PC-9 (cell line): ENCODE data around the gene MAGIX.

Source experiments
- EZH2 ChIP-seq: fragments of 200-600 bp; sonication (generic); IDR thresholded peaks from 2 replicates; pipeline ENCODE4 v1.8.0; 2017; ENCODE audit warnings: antibody characterized with exemption, low read depth
- TF ChIP-seq, protein P1 (sequence below): fragments of 200-600 bp; sonication (generic); conservative IDR thresholded peaks from 2 replicates; pipeline ENCODE4 v1.6.1; 2017; ENCODE audit warnings: mixed run types, antibody characterized with exemption, mild to moderate bottlenecking, moderate library complexity

DNA sequence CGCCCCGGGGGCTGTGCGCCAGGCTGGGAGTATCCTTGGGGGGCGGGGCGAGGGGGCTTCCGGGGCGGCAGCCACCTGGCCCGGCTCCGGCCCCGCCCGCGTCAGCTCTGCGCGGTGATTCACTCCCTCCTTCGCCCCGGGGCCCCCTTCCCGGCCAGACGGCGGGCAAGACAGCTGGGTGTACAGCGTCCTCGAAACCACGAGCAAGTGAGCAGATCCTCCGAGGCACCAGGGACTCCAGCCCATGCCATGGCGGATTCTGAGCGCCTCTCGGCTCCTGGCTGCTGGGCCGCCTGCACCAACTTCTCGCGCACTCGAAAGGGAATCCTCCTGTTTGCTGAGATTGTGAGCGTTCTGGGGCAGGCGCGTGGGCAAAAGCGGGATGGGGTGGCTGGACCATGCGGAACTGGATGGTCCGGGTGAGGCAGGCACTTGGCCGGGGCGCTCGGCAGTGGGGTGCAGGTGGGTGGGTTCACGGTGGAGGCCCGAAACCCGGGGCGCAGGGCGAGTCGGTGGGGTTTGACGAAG lies 9.3 kb downstream of the MAGIX start, which contains the start of gene PLP2:
- TF ChIP-seq, protein P1, sequence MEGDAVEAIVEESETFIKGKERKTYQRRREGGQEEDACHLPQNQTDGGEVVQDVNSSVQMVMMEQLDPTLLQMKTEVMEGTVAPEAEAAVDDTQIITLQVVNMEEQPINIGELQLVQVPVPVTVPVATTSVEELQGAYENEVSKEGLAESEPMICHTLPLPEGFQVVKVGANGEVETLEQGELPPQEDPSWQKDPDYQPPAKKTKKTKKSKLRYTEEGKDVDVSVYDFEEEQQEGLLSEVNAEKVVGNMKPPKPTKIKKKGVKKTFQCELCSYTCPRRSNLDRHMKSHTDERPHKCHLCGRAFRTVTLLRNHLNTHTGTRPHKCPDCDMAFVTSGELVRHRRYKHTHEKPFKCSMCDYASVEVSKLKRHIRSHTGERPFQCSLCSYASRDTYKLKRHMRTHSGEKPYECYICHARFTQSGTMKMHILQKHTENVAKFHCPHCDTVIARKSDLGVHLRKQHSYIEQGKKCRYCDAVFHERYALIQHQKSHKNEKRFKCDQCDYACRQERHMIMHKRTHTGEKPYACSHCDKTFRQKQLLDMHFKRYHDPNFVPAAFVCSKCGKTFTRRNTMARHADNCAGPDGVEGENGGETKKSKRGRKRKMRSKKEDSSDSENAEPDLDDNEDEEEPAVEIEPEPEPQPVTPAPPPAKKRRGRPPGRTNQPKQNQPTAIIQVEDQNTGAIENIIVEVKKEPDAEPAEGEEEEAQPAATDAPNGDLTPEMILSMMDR: no peak
- TF ChIP-seq EZH2: no peak
